Astrocyte of the cerebellum (primary cell): Measurements from ENCODE around the gene IL24.
A peak's percentile ranks its signal among the peaks of the same experiment; 100 is the strongest.

Experiments used
- DNase-seq: peaks from one replicate; pipeline ENCODE4 v3.0.0-alpha.2; 2011; ENCODE audit warnings: low read depth
- H3K4me3 ChIP-seq: 2 replicates; pipeline ENCODE4 v1.5.1; 2011; ENCODE audit warnings: mild to moderate bottlenecking, low read depth, low read length, moderate library complexity
- CTCF ChIP-seq: IDR thresholded peaks from 2 replicates; pipeline ENCODE4 v1.5.1; 2012; ENCODE audit warnings: low read length, low read depth, moderate library complexity, mild to moderate bottlenecking; ENCODE audit errors: missing control alignments
- in situ Hi-C: cut with HindIII; loops from 2 replicates; pipeline ENCODE4 v1.10.0; 2017; ENCODE audit warnings: low sequenced_read_pairs

IL24 gene

GRCh38 chr1:206911064-206911663 is 13.9 kb downstream of the IL24 start:
- no peak overlapping the region for H3K4me3 ChIP-seq
- in situ Hi-C loops = loop anchor here (25.0 kb wide), 1 partner anchor 174 kb away; no protein-coding TSS in a partner anchor
- peak; percentile 65 for DNase-seq
- peak; percentile 81 for TF ChIP-seq CTCF

- no peak overlapping the region for H3K4me3 ChIP-seq
- in situ Hi-C loops = loop anchor here (25.0 kb wide), 1 partner anchor 175 kb away; no protein-coding TSS in a partner anchor
- peak; percentile 75 for TF ChIP-seq CTCF
- peak; percentile 63 for DNase-seq
Measured at GRCh38 chr1:206912445-206913095, 15.3 kb downstream of the IL24 start.

DNA sequence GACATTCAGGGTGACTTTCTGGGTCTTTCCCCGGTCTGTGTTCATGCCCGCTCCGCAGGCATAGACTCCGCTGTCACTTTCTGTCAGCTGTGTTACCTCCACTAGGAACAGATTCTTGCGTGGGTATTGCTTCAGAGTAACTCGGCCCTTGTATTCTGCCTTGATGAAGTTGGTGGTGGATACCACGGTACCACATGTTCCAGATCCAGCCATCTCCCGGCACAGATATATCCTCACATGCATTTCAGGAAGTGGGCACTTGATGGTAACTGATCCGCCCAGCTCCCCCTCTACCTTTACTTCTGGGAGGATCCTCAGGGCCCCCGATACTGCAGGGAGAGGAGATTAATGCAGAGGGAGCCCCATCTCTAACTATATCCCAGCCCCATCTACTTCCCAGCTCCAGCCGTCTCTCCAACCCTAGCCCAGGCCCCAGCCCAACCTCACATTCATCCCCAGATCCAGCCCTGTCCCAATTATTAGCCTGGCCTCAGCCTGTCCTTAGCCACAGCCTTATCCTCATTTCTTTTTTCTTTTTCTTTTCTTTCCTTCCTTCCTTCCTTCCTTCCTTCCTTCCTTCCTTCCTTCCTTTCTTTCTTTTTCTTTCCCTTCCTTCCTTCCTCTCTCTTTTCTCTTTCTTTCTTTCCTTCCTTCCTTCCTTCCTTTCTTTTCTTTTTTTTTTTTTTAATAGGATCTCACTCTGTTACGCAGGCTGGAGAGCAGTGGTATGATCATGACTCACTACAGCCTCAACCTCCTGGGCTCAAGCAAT is 16.7 kb downstream of the IL24 start:
- no peak overlapping the region for H3K4me3 ChIP-seq
- in situ Hi-C loops = loop anchor here (25.0 kb wide), 1 partner anchor 177 kb away; no protein-coding TSS in a partner anchor
- no peak for TF ChIP-seq CTCF
- DNase-seq = no peak

DNA sequence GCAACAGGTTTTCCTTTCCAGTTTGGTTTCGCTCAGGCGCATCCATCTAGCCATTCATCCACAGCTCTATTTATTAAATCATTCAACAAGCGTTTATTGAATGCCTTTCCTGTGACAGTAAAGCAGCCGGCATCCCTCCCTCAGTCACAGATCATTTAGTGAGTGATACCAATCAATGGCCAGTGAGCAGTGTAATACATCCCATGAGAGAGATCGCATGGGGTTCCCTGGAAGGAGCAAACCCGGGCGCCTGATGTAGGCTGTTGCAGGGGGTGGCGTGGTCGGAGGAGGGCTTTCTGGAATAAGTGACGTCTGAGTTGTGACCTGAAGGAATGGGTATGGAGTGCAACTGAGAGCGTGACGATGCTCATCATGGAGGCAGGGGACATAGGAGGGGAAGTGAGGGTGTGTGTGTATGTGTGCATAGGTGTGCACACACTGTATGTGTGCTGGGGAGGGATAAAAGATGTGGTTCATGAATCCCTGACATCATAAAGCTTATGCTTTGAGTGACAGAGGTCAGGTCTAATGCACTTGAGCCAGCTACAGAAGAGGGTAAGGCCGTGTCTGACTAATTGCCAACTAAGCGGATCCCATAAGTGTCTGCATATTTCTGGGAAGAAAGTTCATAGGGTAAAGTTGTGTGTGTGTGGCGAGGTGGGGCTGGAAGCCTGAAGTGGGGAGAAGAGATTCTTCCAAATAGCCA is 17.9 kb downstream of the IL24 start:
- in situ Hi-C loops = loop anchor here (5.0 to 25.0 kb wide), 3 partner anchors 72 to 283 kb away; no protein-coding TSS in a partner anchor
- TF ChIP-seq CTCF = no peak
- DNase-seq = no peak
- H3K4me3 ChIP-seq = no peak overlapping the region

- in situ Hi-C loops = loop anchor here (5.0 to 25.0 kb wide), 3 partner anchors 71 to 284 kb away; no protein-coding TSS in a partner anchor
- H3K4me3 ChIP-seq = no peak overlapping the region
- no peak for DNase-seq
- no peak for TF ChIP-seq CTCF
Measured at GRCh38 chr1:206916000-206916709, 18.9 kb downstream of the IL24 start.
